ENCODE measurements around the gene PID1. TPM values are rescaled to one million over a fixed set of nuclear protein-coding genes. Genes with fewer than 3 reads are reported as not detected.

The PID1 gene
- total and polyA plus RNA-seq, 8 donors, result 2.9 to 13.5 (median 4.7) TPM

DNA sequence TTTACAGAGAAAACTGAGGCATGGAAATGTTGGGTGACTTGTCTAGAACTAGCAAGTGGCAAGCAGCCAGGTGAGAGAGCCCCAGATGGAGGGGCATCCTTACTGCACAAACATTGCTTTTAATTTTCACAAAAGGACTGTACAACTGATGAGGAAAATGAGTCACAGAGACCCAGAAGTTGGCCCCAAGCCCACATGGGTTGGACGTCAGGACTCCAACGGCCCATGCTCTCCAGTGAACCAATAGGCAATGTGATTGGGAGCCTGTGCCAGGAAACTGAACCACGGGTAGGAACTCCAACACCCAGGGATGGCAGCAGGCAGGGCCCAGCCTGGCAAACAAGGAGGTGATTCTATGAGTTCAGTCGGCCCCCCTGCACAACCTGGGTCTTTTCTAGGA lies 50.8 kb downstream of the PID1 start:
- DNase-seq (no peak), ATAC-seq (no peak), FAIRE-seq (no peak)
- Histone ChIP-seq H3K36me3 (no peaks in the 10 kb centered on the region), H3K27me3 (no peaks in the 10 kb centered on the region), H3K9me3 (no peaks in the 10 kb centered on the region), H3K4me1 (no peaks in the 10 kb centered on the region), H3K27ac (no peak overlapping the region), H3K4me3 (no peak overlapping the region)
- WGBS, 2 donors, result 70 to 84% methylated on average over 4 of the region's 4 CpGs
- intact Hi-C loops (cut with DNase I), result no loop called here
- TF ChIP-seq, protein P1, sequence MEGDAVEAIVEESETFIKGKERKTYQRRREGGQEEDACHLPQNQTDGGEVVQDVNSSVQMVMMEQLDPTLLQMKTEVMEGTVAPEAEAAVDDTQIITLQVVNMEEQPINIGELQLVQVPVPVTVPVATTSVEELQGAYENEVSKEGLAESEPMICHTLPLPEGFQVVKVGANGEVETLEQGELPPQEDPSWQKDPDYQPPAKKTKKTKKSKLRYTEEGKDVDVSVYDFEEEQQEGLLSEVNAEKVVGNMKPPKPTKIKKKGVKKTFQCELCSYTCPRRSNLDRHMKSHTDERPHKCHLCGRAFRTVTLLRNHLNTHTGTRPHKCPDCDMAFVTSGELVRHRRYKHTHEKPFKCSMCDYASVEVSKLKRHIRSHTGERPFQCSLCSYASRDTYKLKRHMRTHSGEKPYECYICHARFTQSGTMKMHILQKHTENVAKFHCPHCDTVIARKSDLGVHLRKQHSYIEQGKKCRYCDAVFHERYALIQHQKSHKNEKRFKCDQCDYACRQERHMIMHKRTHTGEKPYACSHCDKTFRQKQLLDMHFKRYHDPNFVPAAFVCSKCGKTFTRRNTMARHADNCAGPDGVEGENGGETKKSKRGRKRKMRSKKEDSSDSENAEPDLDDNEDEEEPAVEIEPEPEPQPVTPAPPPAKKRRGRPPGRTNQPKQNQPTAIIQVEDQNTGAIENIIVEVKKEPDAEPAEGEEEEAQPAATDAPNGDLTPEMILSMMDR (IDR thresholded peaks at IDR 0.05), result no peak

DNA sequence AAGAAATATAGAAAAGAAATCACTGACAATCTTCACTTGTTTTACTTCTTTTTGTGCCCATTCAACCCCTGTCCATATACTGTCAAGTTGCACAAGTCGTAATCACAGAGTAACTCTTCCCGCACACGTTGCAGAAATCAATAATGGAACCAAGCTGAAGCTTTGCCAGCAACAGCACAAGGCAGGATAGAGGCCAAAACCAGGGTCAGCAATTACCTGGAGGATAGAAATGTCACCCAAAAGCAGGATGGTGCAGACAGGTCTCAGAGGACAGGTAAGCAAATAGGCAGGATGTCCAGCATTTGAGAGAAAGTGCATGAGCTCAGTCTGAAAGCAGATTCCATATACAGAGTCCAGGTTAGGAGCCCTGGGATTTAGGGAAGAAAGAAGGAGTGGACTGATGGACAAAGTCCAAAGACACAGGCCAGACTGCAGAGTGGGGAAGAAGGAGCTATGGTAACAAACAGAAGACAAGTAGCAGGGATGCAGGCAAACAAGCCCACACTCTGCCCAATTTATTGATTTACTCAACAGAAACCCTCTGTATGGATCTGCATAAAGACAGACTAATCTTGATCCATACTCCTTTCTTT lies 52.7 kb downstream of the PID1 start:
- intact Hi-C loops (cut with DNase I), result no loop called here
- peak in 2 of 4 donors; percentile 32 to 71 for ATAC-seq
- H3K27ac ChIP-seq, result no peak overlapping the region
- H3K36me3 ChIP-seq, result no peaks in the 10 kb centered on the region
- no peak for FAIRE-seq
- H3K4me3 ChIP-seq, result no peak overlapping the region
- H3K4me1 ChIP-seq, result no peaks in the 10 kb centered on the region
- H3K27me3 ChIP-seq, result no peaks in the 10 kb centered on the region
- peak in 1 of 6 donors; percentile 15 for DNase-seq
- 15 to 19% methylated on average over 3 of the region's 3 CpGs for WGBS, 2 donors
- H3K9me3 ChIP-seq, result no peaks in the 10 kb centered on the region
- TF ChIP-seq, protein P1 (IDR thresholded peaks at IDR 0.05), result no peak

DNA sequence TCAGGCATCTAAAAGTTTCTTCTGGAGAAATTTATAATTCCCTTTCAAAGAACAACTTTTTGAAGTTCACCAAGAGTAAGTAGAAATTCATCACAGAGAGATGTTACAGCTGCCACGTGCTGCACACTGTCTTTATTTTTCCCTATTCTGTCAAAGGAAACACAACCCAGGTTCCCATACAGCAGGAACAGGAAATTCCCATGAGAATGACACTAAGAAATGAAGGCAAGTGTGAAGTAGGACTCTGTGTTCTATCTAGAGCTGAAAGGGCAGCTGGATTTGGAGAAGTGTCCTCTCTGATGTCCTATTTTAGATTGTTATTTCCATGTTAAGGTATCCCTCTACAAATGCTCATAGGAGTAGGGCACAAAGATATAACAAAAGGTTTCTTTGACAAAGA lies 58.8 kb downstream of the PID1 start:
- H3K4me3 ChIP-seq, result no peak overlapping the region
- DNase-seq (no peak), ATAC-seq (no peak), FAIRE-seq (no peak)
- H3K27ac ChIP-seq, result no peak overlapping the region
- TF ChIP-seq, protein P1 (IDR thresholded peaks at IDR 0.05), result no peak
- no peaks in the 10 kb centered on the region for H3K27me3 ChIP-seq
- WGBS, 2 donors, result 0 to 2% methylated on average over 1 of the region's 1 CpG
- intact Hi-C loops (cut with DNase I), result no loop called here
- H3K36me3 ChIP-seq, result no peaks in the 10 kb centered on the region
- H3K9me3 ChIP-seq, result no peaks in the 10 kb centered on the region
- no peaks in the 10 kb centered on the region for H3K4me1 ChIP-seq

DNA sequence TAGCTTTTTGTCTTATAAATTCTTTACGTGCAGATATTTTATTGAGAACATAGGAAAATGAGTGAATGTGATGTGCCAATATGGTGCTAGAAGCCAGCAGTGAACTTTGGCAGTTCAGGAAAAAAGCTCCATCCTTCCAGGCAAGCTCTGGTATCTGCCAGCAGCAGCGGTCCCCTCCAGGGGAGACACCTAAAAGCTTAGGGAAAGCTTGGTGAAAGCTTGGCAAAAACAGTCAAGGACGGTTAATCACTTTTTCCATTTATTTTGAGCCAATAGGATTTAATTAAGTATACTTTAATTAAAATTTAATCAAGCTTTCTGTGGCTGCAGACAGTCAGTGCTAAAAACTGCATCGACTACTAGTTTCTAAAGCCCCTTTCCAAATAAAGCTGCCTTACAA lies 60.4 kb downstream of the PID1 start:
- ATAC-seq (no peak), FAIRE-seq (no peak)

DNA sequence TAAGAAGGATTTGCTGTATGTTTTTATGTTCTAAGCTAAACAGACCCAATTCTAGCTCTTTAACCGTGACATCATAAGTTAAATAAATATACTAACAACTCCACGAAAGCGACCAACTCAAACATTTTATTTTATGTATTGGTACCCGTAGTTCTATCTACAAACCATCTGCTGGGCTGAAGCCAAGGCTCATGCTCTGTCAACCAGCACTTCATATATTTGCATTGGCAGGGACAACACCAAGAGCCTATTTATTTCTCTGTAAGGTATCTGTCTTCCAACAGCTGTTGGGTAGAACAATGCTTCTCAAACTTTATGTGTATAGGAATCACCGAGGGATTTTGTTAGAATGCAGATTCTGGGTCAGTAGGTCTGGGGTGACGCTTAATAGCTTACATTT lies 64.5 kb downstream of the PID1 start:
- TF ChIP-seq, protein P1 (IDR thresholded peaks at IDR 0.05), result no peak
- Histone ChIP-seq H3K4me3 (no peak overlapping the region), H3K27me3 (no peaks in the 10 kb centered on the region), H3K36me3 (no peaks in the 10 kb centered on the region), H3K9me3 (no peaks in the 10 kb centered on the region), H3K27ac (no peak overlapping the region), H3K4me1 (peaks cover 0 to 11% (median 0%) of the 10 kb centered on the region in 3 donors)
- ATAC-seq (peak in 1 of 4 donors; percentile 61), DNase-seq (no peak), FAIRE-seq (no peak)
- intact Hi-C loops (cut with DNase I), result no loop called here
- 42 to 45% methylated on average over 6 of the region's 6 CpGs for WGBS, 2 donors

More for the DNA sequence above, 60.4 kb downstream of the PID1 start:
- H3K9me3 ChIP-seq, result no peaks in the 10 kb centered on the region
- 86 to 92% methylated on average over 4 of the region's 4 CpGs for WGBS, 2 donors
- intact Hi-C loops (cut with DNase I), result no loop called here
- H3K36me3 ChIP-seq, result no peaks in the 10 kb centered on the region
- no peak for DNase-seq
- TF ChIP-seq, protein P1 (IDR thresholded peaks at IDR 0.05), result no peak
- no peaks in the 10 kb centered on the region for H3K27me3 ChIP-seq
- H3K4me1 ChIP-seq, result peaks cover 0 to 8% (median 0%) of the 10 kb centered on the region in 3 donors
- no peak overlapping the region for H3K4me3 ChIP-seq
- no peak overlapping the region for H3K27ac ChIP-seq

Data from pancreas (tissue), 10 donors.